K562 (cell line): ENCODE results near the gene PARD6A. TPM values are rescaled to one million over a fixed set of nuclear protein-coding genes. Genes with fewer than 3 reads are reported as not detected.

Experiments used
- ATAC-seq: fragments of 200-7000 bp; cut with Tn5 transposase; 3 replicates; pipeline ENCODE4 v1.9.1; 2020; ENCODE audit warnings: moderate library complexity
- BruUV-seq: library from RNA; stranded (reverse); fragments of 400-500 nt; replicated peaks from 2 replicates; lab custom pipeline; 2021; lab: Mats Ljungman, UMichigan
- CTCF ChIA-PET: fragments of 300-600 bp; formaldehyde crosslinking; extraction: SDS; loops from one replicate; lab custom pipeline; 2021; ENCODE audit warnings: low intra/inter-chr PET ratio; lab: Yijun Ruan, JAX
- POLR2A ChIA-PET: fragments of 300-600, 350-650 bp; sonication (Branson Sonifier 250); formaldehyde crosslinking; extraction: SDS; loops from one replicate; lab custom pipeline; 2021; ENCODE audit warnings: antibody characterized with exemption, inconsistent platforms; lab: Yijun Ruan, JAX
- DNase-seq, 4 experiments: peaks; one replicate each; pipeline versions ENCODE4 v3.0.0 to v3.0.0-alpha.2; 2011 to 2018; ENCODE audit warnings: low spot score in 3 of 4, mixed read lengths in 3 of 4; ENCODE audit errors: extremely low read depth in 1 of 4
- FAIRE-seq: peaks from 2 replicates; lab custom pipeline; 2011; peaks lifted over from hg19 to GRCh38; lab: Jason Lieb, UNC
- H2AFZ ChIP-seq: 2 replicates; pipeline ENCODE4 v1.6.0; 2011; ENCODE audit warnings: low read depth, low read length, control low read depth, inconsistent platforms
- H3K27ac ChIP-seq: fragments of 200-600 bp; 3 replicates; pipeline ENCODE4 v1.8.0; 2011; ENCODE audit warnings: low read depth, mild to moderate bottlenecking, control low read depth, inconsistent platforms, low read length, moderate library complexity, mixed read lengths; ENCODE audit errors: extremely low read depth
- H3K27me3 ChIP-seq, 2 experiments: fragments of 300-600 bp in 1 of 2; 2 replicates in 1 of 2; 3 replicates in 1 of 2; pipeline versions ENCODE4 v1.6.0 to v1.8.0; 2011; ENCODE audit warnings: inconsistent platforms in 2 of 2, low read length in 2 of 2, mild to moderate bottlenecking in 1 of 2, mixed read lengths in 1 of 2, moderate library complexity in 1 of 2; ENCODE audit not compliant: control insufficient read depth in 2 of 2, insufficient read depth in 2 of 2
- H3K36me3 ChIP-seq: fragments of 300-600 bp; 3 replicates; pipeline ENCODE4 v1.8.0; 2011; ENCODE audit warnings: mild to moderate bottlenecking, low read length, inconsistent platforms; ENCODE audit not compliant: control insufficient read depth, insufficient read depth
- H3K4me1 ChIP-seq, 2 experiments: fragments of 200-600 bp in 1 of 2; replicated peaks in 1 of 2; 2 replicates in 1 of 2; 3 replicates in 1 of 2; pipeline versions ENCODE4 v1.5.1 to v1.8.0; 2011; ENCODE audit warnings: inconsistent platforms in 2 of 2, low read length in 2 of 2, mild to moderate bottlenecking in 1 of 2, mixed read lengths in 1 of 2, moderate library complexity in 1 of 2; ENCODE audit not compliant: control insufficient read depth in 2 of 2, insufficient read depth in 2 of 2
- H3K4me2 ChIP-seq: 2 replicates; pipeline ENCODE4 v1.6.1; 2011; ENCODE audit warnings: low read length, control low read depth, inconsistent platforms, mixed read lengths; ENCODE audit not compliant: insufficient read depth
- H3K4me3 ChIP-seq: fragments of 200-600 bp; sonication (generic), shearing (Covaris generic); 2 replicates; pipeline ENCODE4 v1.5.1; 2016; ENCODE audit warnings: control low read depth, inconsistent platforms
- H3K79me2 ChIP-seq: fragments of 200-600 bp; 3 replicates; pipeline ENCODE4 v1.8.0; 2011; ENCODE audit warnings: low read length, inconsistent platforms; ENCODE audit not compliant: control insufficient read depth, insufficient read depth
- H3K9ac ChIP-seq, 2 experiments: 2 replicates each; pipeline versions ENCODE4 v1.6.0 to v1.6.1; 2011; ENCODE audit warnings: low read depth in 2 of 2, low read length in 2 of 2, control low read depth in 1 of 2, inconsistent platforms in 1 of 2, mild to moderate bottlenecking in 1 of 2, mixed read lengths in 1 of 2; ENCODE audit not compliant: insufficient read depth in 1 of 2
- H3K9me1 ChIP-seq: one replicate; pipeline ENCODE4 v1.6.0; 2011; ENCODE audit warnings: inconsistent platforms, mild to moderate bottlenecking, low read length, moderate library complexity; ENCODE audit not compliant: control insufficient read depth, insufficient read depth
- H3K9me3 ChIP-seq: replicated peaks from 2 replicates; pipeline ENCODE4 v1.5.1; 2011; ENCODE audit warnings: low read depth, low read length, inconsistent platforms; ENCODE audit not compliant: control insufficient read depth, insufficient read depth
- H4K20me1 ChIP-seq: replicated peaks from 2 replicates; pipeline ENCODE4 v1.6.1; 2011; ENCODE audit warnings: low read length, inconsistent platforms, mixed read lengths; ENCODE audit not compliant: control insufficient read depth, insufficient read depth
- BRF1 ChIP-seq: IDR thresholded peaks from 3 replicates; pipeline ENCODE4 v1.6.1; 2011; ENCODE audit warnings: borderline replicate concordance, mild to moderate bottlenecking; ENCODE audit not compliant: insufficient read length; ENCODE audit errors: extremely low read depth
- HNRNPLL ChIP-seq: fragments of 200-400 bp; formaldehyde crosslinking; IDR thresholded peaks from 2 replicates; pipeline ENCODE4 v1.6.1; 2017; ENCODE audit warnings: low read length, low read depth, mild to moderate bottlenecking; ENCODE audit not compliant: poor library complexity, severe bottlenecking
- SREBF1 ChIP-seq: fragments of 150-350 bp; IDR thresholded peaks from 2 replicates; pipeline ENCODE4 v1.6.1; 2014; ENCODE audit warnings: antibody characterized with exemption, low read depth, low read length, borderline replicate concordance
- ZC3H4 ChIP-seq: sonication (generic); formaldehyde crosslinking; IDR thresholded peaks from 2 replicates; pipeline ENCODE4 v1.9.0; 2021; ENCODE audit warnings: missing genetic modification reagents, borderline replicate concordance
- WGBS: fragments of 100-300 bp; shearing (Covaris generic); methylation state at CpG from one replicate; pipeline ENCODE4 v1.1.6; 2016; ENCODE audit warnings: low coverage, mixed read lengths; ENCODE audit not compliant: insufficient coverage; ENCODE audit errors: missing lambda C conversion rate; 5-methylcytosine and 5-hydroxymethylcytosine counted together
- in situ Hi-C: fragments of 300-500 bp; cut with MboI; formaldehyde crosslinking; loops from 4 replicates; pipeline ENCODE4 v1.15.0; 2018; ENCODE audit warnings: inconsistent platforms, mixed read lengths
- intact Hi-C: fragments of 100-400 bp; cut with micrococcal nuclease; formaldehyde crosslinking; loops from 2 replicates; pipeline ENCODE4 v1.14.2; 2022
- polyA plus RNA-seq, 8 experiments: library from polyadenylated mRNA; depleted of rRNA in 4 of 8; stranded (reverse) in 5 of 8; unstranded in 3 of 8; fragments of >200 nt; fragmentation: Nextera tagmentation in 2 of 8; fragmentation: Illumina TruSeq in 1 of 8; extraction: Ambion mirVana in 2 of 8; extraction: Trizol in 1 of 8; gene quantifications; 2 replicates each; pipeline versions ENCODE4 v1.2.1 to v1.2.3, GENCODE V29; 2011 to 2014; ENCODE audit warnings: inconsistent platforms in 1 of 8, missing spikeins in 1 of 8
- total RNA-seq, 7 experiments: library from RNA; depleted of rRNA in 6 of 7; stranded (reverse); fragments of >200 nt in 6 of 7; fragmentation: Illumina TruSeq in 2 of 7; extraction: Trizol in 2 of 7; gene quantifications; 2 replicates each; pipeline versions ENCODE4 v1.2.1 to v1.2.3, GENCODE V29; 2011 to 2021; ENCODE audit warnings: low replicate concordance in 1 of 7
- TF ChIP-seq, protein P1 (sequence below): IDR thresholded peaks from 3 replicates; pipeline ENCODE4 v1.6.1; 2011; ENCODE audit warnings: borderline replicate concordance, mild to moderate bottlenecking, moderate library complexity; ENCODE audit not compliant: insufficient read length; ENCODE audit errors: extremely low read depth

Gene PARD6A
- total and polyA plus RNA-seq, 9 of the 15 experiments (the other 6 are each of a cell fraction or from before 2014, with no cell fraction given), result 0.04 to 2.0 (median 0.44) TPM

GRCh38 chr16:67674851-67675578 lies 14.3 kb downstream of the PARD6A start:
- no peaks in the 10 kb centered on the region for H3K27me3 ChIP-seq

More at GRCh38 chr16:67674851-67675578, 14.3 kb downstream of the PARD6A start:
- Histone ChIP-seq H3K36me3 (peaks cover 2% of the 10 kb centered on the region; the same call in 1 of the 3 replicates), H3K4me3 (no peak overlapping the region), H4K20me1 (no peaks in the 10 kb centered on the region), H3K9me1 (no peaks in the 10 kb centered on the region), H3K9me3 (no peaks in the 10 kb centered on the region), H3K4me1 (peaks cover 0 to 5% of the 10 kb centered on the region in 2 experiments; a peak in 3 of 5 replicates), H3K79me2 (no peaks in the 10 kb centered on the region), H3K4me2 (no peak overlapping the region), H2AFZ (no peak overlapping the region), H3K27ac (no peak overlapping the region), H3K9ac (peak overlapping the region in 1 of 2 experiments; percentile 59; a peak in 2 of 4 replicates)
- BruUV-seq, result no TSS peak
- ATAC-seq (no peak), DNase-seq (no peak), FAIRE-seq (no peak)
- WGBS, result 87% methylated on average over 26 of the region's 28 CpGs
- intact Hi-C loops, result loop anchor here (5.0 kb wide), 2 partner anchors 132 to 367 kb away; partner anchors contain the start of genes RANBP10 and TSNAXIP1
- ChIA-PET CTCF (interaction anchor here (0.8 kb wide), 1 partner anchor 253 kb away, joined by 5 read pairs; no protein-coding TSS in a partner anchor), POLR2A (no interaction called here)
- in situ Hi-C loops, result loop anchor here (10.0 kb wide), 1 partner anchor 370 kb away; no protein-coding TSS in a partner anchor
- TF ChIP-seq, protein P1, sequence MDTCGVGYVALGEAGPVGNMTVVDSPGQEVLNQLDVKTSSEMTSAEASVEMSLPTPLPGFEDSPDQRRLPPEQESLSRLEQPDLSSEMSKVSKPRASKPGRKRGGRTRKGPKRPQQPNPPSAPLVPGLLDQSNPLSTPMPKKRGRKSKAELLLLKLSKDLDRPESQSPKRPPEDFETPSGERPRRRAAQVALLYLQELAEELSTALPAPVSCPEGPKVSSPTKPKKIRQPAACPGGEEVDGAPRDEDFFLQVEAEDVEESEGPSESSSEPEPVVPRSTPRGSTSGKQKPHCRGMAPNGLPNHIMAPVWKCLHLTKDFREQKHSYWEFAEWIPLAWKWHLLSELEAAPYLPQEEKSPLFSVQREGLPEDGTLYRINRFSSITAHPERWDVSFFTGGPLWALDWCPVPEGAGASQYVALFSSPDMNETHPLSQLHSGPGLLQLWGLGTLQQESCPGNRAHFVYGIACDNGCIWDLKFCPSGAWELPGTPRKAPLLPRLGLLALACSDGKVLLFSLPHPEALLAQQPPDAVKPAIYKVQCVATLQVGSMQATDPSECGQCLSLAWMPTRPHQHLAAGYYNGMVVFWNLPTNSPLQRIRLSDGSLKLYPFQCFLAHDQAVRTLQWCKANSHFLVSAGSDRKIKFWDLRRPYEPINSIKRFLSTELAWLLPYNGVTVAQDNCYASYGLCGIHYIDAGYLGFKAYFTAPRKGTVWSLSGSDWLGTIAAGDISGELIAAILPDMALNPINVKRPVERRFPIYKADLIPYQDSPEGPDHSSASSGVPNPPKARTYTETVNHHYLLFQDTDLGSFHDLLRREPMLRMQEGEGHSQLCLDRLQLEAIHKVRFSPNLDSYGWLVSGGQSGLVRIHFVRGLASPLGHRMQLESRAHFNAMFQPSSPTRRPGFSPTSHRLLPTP, result no peak
- TF ChIP-seq HNRNPLL (no peak), BRF1 (no peak), ZC3H4 (CRISPR knock-in tag) (0 out of 2 replicates have a peak, but pooled peaks have one; percentile 15), SREBF1 (no peak)
